CD8-positive, alpha-beta memory T cell (primary cell): ENCODE measurements around the gene ZDHHC7. TPM values are rescaled to one million over a fixed set of nuclear protein-coding genes. Genes with fewer than 3 reads are reported as not detected.
"Not testable (repeated sequence)": the region's sequence is repeated elsewhere in the genome, so short reads cannot be mapped to it uniquely, and the experiment has no call there.

ENCODE experiments used
- CTCF ChIA-PET: fragments of 350-600 bp; sonication (Branson Sonifier 250); formaldehyde crosslinking; loops from one replicate; lab custom pipeline; 2021; ENCODE audit warnings: antibody characterized with exemption; lab: Charles Lee
- POLR2A ChIA-PET: fragments of 350-600 bp; sonication (Branson Sonifier 250); formaldehyde crosslinking; loops from one replicate; lab custom pipeline; 2021; ENCODE audit warnings: antibody characterized with exemption; lab: Charles Lee
- DNase-seq, 5 donors: peaks; one replicate each; pipeline versions ENCODE4 v3.0.0 to v3.0.0-alpha.2; 2020 to 2022; ENCODE audit warnings: mixed read lengths in 1 of 5
- H3K27ac ChIP-seq: one replicate; pipeline ENCODE4 v1.7.0; 2013; ENCODE audit warnings: low read depth, mild to moderate bottlenecking, low read length, moderate library complexity
- H3K27me3 ChIP-seq: 2 replicates; pipeline ENCODE4 v1.7.0; 2013; ENCODE audit warnings: low read length, mild to moderate bottlenecking; ENCODE audit not compliant: insufficient read depth, poor library complexity, severe bottlenecking
- H3K36me3 ChIP-seq: 2 replicates; pipeline ENCODE4 v1.7.0; 2013; ENCODE audit warnings: mild to moderate bottlenecking, low read length, moderate library complexity; ENCODE audit not compliant: insufficient read depth
- H3K4me1 ChIP-seq: 2 replicates; pipeline ENCODE4 v1.7.0; 2013; ENCODE audit warnings: mild to moderate bottlenecking, low read length, moderate library complexity; ENCODE audit not compliant: insufficient read depth
- H3K4me3 ChIP-seq: 2 replicates; pipeline ENCODE4 v1.7.0; 2013; ENCODE audit warnings: mild to moderate bottlenecking, low read length
- H3K9me3 ChIP-seq: 2 replicates; pipeline ENCODE4 v1.7.0; 2013; ENCODE audit warnings: mild to moderate bottlenecking, low read length
- H3K27ac Mint-ChIP-seq, 8 donors: one replicate each; pipeline ENCODE4 v1.8.0; 2020 to 2021; ENCODE audit warnings: mixed read lengths in 8 of 8, mild to moderate bottlenecking in 6 of 8, inconsistent platforms in 3 of 8, moderate library complexity in 3 of 8
- H3K27me3 Mint-ChIP-seq, 2 donors: one replicate each; pipeline ENCODE4 v1.8.0; 2020 to 2021; ENCODE audit warnings: mixed read lengths in 2 of 2, mild to moderate bottlenecking in 1 of 2, moderate library complexity in 1 of 2
- H3K36me3 Mint-ChIP-seq, 3 donors: one replicate each; pipeline ENCODE4 v1.8.0; 2020 to 2021; ENCODE audit warnings: mixed read lengths in 3 of 3, inconsistent platforms in 1 of 3, mild to moderate bottlenecking in 1 of 3
- H3K4me1 Mint-ChIP-seq, 3 donors: one replicate each; pipeline ENCODE4 v1.8.0; 2020 to 2021; ENCODE audit warnings: mixed read lengths in 3 of 3, inconsistent platforms in 1 of 3, mild to moderate bottlenecking in 1 of 3
- H3K4me3 Mint-ChIP-seq, 7 donors: one replicate each; pipeline ENCODE4 v1.8.0; 2020 to 2021; ENCODE audit warnings: mixed read lengths in 7 of 7, mild to moderate bottlenecking in 6 of 7, moderate library complexity in 4 of 7, inconsistent platforms in 2 of 7
- H3K9me3 Mint-ChIP-seq, 5 donors: one replicate each; pipeline ENCODE4 v1.8.0; 2020 to 2022; ENCODE audit warnings: mixed read lengths in 5 of 5, mild to moderate bottlenecking in 3 of 5, moderate library complexity in 2 of 5, inconsistent platforms in 1 of 5
- polyA plus RNA-seq: library from polyadenylated mRNA; unstranded; fragments of 300-500 nt; fragmentation: Illumina TruSeq; gene quantifications from one replicate; pipeline ENCODE4 v1.2.3, GENCODE V29; 2021
- total RNA-seq, 2 experiments: library from RNA; stranded (reverse); gene quantifications; one replicate each; pipeline ENCODE4 v1.2.3, GENCODE V29; 2021

ZDHHC7 gene
- total and polyA plus RNA-seq, 3 experiments from 2014 or later, result 31.6 to 45.7 (median 32.6) TPM

GRCh38 chr16:85054948-85055492 is 43.7 kb upstream of the ZDHHC7 start:
- Mint-ChIP-seq H3K36me3 (peaks cover 0 to 1% (median 0%) of the 10 kb centered on the region in 3 donors), H3K4me1 (peaks cover 37 to 51% (median 41%) of the 10 kb centered on the region in 3 donors), H3K9me3 (no peaks in the 10 kb centered on the region), H3K4me3 (peak overlapping the region; percentile 33 to 73 (median 67)), H3K27me3 (no peaks in the 10 kb centered on the region), H3K27ac (peak overlapping the region; percentile 48 to 97 (median 86))
- H3K4me3 ChIP-seq, result peak overlapping the region; percentile 50
- peak overlapping the region; percentile 62 for H3K27ac ChIP-seq
- DNase-seq, result peak in 1 of 5 donors; percentile 25
- ChIA-PET POLR2A (interaction anchor here (0.7 to 1.9 kb wide), 4 partner anchors 24 to 43 kb away, joined by 3 to 10 read pairs (median 5); partner anchors contain the start of genes KIAA0513 and ZDHHC7), CTCF (interaction anchor here (0.9 to 4.0 kb wide), 8 partner anchors 8 to 84 kb away, joined by 3 to 22 read pairs (median 6); partner anchors contain the start of gene KIAA0513)
- peaks cover 39% of the 10 kb centered on the region for H3K4me1 ChIP-seq
- no peaks in the 10 kb centered on the region for H3K36me3 ChIP-seq
- no peaks in the 10 kb centered on the region for H3K9me3 ChIP-seq
- H3K27me3 ChIP-seq, result no peaks in the 10 kb centered on the region

- H3K4me1 ChIP-seq, result peaks cover 39% of the 10 kb centered on the region
- not testable (repeated sequence) for H3K9me3 ChIP-seq, H3K36me3 ChIP-seq, H3K9me3 Mint-ChIP-seq, H3K4me3 ChIP-seq, H3K27ac ChIP-seq, H3K27me3 Mint-ChIP-seq, H3K27me3 ChIP-seq, H3K36me3 Mint-ChIP-seq, DNase-seq, H3K4me3 Mint-ChIP-seq
- Mint-ChIP-seq H3K4me1 (peaks cover 38 to 51% (median 41%) of the 10 kb centered on the region in 3 donors), H3K27ac (peak overlapping the region in 5 of 8 donors; percentile 74 to 97 (median 87))
- POLR2A ChIA-PET, result interaction anchor here (0.6 to 1.9 kb wide), 2 partner anchors 26 to 44 kb away, joined by 3 to 10 read pairs; partner anchors contain the start of gene KIAA0513
- CTCF ChIA-PET, result interaction anchor here (1.9 to 4.0 kb wide), 3 partner anchors 26 to 33 kb away, joined by 8 to 22 read pairs (median 9); partner anchors contain the start of gene KIAA0513
Observed at GRCh38 chr16:85054321-85054720, 43.0 kb upstream of the ZDHHC7 start.

GRCh38 chr16:85052536-85052935 is 41.2 kb upstream of the ZDHHC7 start:
- H3K4me1 Mint-ChIP-seq, result peaks cover 32 to 41% (median 38%) of the 10 kb centered on the region in 3 donors
- Histone ChIP-seq H3K9me3 (no peaks in the 10 kb centered on the region), H3K36me3 (no peaks in the 10 kb centered on the region), H3K27ac (no peak overlapping the region), H3K4me1 (peaks cover 31% of the 10 kb centered on the region), H3K4me3 (no peak overlapping the region), H3K27me3 (no peaks in the 10 kb centered on the region)
- CTCF ChIA-PET, result no interaction called here
- H3K9me3 Mint-ChIP-seq, result no peaks in the 10 kb centered on the region
- DNase-seq, result no peak
- H3K36me3 Mint-ChIP-seq, result peaks cover 0 to 4% (median 1%) of the 10 kb centered on the region in 3 donors
- H3K4me3 Mint-ChIP-seq, result no peak overlapping the region
- no peaks in the 10 kb centered on the region for H3K27me3 Mint-ChIP-seq
- peak overlapping the region in 1 of 8 donors; percentile 22 for H3K27ac Mint-ChIP-seq
- POLR2A ChIA-PET, result no interaction called here

DNA sequence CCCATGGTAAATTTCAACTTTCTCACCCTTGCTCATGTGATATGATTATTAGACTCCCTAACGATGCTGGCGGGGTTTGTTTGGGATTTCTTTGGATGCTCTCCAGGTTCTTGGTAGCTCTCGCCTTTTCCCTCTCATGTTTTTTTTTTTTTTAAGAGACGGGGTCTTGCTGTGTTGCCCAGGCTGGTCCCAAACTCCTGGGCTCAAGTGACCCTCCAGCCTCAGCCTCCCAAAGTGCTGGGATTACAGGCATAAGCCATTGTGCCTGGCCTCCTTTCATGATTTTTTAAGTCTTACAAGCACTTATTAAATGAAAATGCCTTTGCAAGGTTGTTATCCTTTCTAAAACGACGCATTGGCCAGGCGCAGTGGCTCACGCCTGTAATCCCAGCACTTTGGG is 40.3 kb upstream of the ZDHHC7 start:
- H3K4me1 Mint-ChIP-seq, result peaks cover 24 to 37% (median 34%) of the 10 kb centered on the region in 3 donors
- no peaks in the 10 kb centered on the region for H3K9me3 ChIP-seq
- no peaks in the 10 kb centered on the region for H3K9me3 Mint-ChIP-seq
- no peak overlapping the region for H3K4me3 Mint-ChIP-seq
- peaks cover 24% of the 10 kb centered on the region for H3K4me1 ChIP-seq
- no peak for DNase-seq
- CTCF ChIA-PET, result no interaction called here
- H3K27me3 ChIP-seq, result no peaks in the 10 kb centered on the region
- H3K36me3 Mint-ChIP-seq, result peaks cover 0 to 5% (median 1%) of the 10 kb centered on the region in 3 donors
- POLR2A ChIA-PET, result no interaction called here
- H3K36me3 ChIP-seq, result no peaks in the 10 kb centered on the region
- no peaks in the 10 kb centered on the region for H3K27me3 Mint-ChIP-seq
- peak overlapping the region; percentile 84 for H3K27ac ChIP-seq
- no peak overlapping the region for H3K4me3 ChIP-seq
- H3K27ac Mint-ChIP-seq, result peak overlapping the region in 1 of 8 donors; percentile 19

- Mint-ChIP-seq H3K4me3 (no peak overlapping the region), H3K36me3 (peaks cover 0 to 9% (median 4%) of the 10 kb centered on the region in 3 donors), H3K27me3 (no peaks in the 10 kb centered on the region), H3K27ac (peak overlapping the region in 2 of 8 donors; percentile 1 to 15), H3K4me1 (peaks cover 20 to 37% (median 34%) of the 10 kb centered on the region in 3 donors), H3K9me3 (no peaks in the 10 kb centered on the region)
- H3K4me1 ChIP-seq, result peaks cover 19% of the 10 kb centered on the region
- H3K27me3 ChIP-seq, result no peaks in the 10 kb centered on the region
- POLR2A ChIA-PET, result no interaction called here
- H3K36me3 ChIP-seq, result no peaks in the 10 kb centered on the region
- CTCF ChIA-PET, result no interaction called here
- DNase-seq, result no peak
- H3K9me3 ChIP-seq, result no peaks in the 10 kb centered on the region
- H3K4me3 ChIP-seq, result no peak overlapping the region
- peak overlapping the region; percentile 84 for H3K27ac ChIP-seq
Observed at GRCh38 chr16:85051067-85051581, 39.8 kb upstream of the ZDHHC7 start.

GRCh38 chr16:85049706-85050305 is 38.5 kb upstream of the ZDHHC7 start:
- H3K27me3 ChIP-seq, result no peaks in the 10 kb centered on the region
- Mint-ChIP-seq H3K27me3 (no peaks in the 10 kb centered on the region), H3K27ac (peak overlapping the region in 1 of 8 donors; percentile 56), H3K4me1 (peaks cover 10 to 27% (median 24%) of the 10 kb centered on the region in 3 donors), H3K36me3 (peaks cover 0 to 9% (median 8%) of the 10 kb centered on the region in 3 donors), H3K9me3 (no peaks in the 10 kb centered on the region), H3K4me3 (no peak overlapping the region)
- no peaks in the 10 kb centered on the region for H3K36me3 ChIP-seq
- H3K27ac ChIP-seq, result peak overlapping the region; percentile 16
- no peaks in the 10 kb centered on the region for H3K9me3 ChIP-seq
- POLR2A ChIA-PET, result no interaction called here
- H3K4me1 ChIP-seq, result peaks cover 9% of the 10 kb centered on the region
- CTCF ChIA-PET, result no interaction called here
- DNase-seq, result no peak
- H3K4me3 ChIP-seq, result no peak overlapping the region

DNA sequence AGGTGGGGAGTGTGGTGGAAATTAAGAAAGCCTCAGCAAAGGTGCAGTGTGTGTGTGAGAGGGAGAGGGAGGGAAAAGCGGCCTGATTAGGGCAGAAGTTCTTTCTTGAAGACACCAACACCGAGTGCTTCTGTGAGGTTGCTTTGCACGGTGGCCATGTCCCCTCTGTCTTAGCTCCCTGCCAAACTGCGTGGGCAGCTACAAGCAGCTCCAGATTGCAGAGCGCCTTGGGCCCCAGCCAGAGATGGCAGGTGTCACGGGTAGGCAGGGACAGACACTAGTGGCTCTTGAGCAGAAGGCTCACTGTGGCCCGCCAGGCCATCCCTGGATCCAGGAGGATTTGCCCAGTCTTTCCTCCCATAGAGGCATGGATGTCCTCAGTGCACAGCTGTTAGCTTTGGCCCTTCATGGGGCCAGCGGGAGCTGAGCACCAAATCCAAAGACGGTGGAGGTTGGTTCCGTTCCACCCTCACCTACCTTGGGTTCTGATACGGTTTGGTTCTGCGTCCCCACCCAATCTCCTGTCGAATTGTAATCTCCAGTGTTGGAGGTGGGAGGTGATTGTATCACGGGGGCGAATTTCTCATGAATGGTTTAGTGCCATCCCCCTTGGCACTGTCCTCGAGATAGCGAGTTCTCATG is 37.7 kb upstream of the ZDHHC7 start:
- H3K27me3 Mint-ChIP-seq, result no peaks in the 10 kb centered on the region
- H3K27ac Mint-ChIP-seq, result peak overlapping the region in 2 of 8 donors; percentile 0 to 56
- no peak for DNase-seq
- no peaks in the 10 kb centered on the region for H3K27me3 ChIP-seq
- ChIA-PET POLR2A (no interaction called here), CTCF (no interaction called here)
- H3K27ac ChIP-seq, result peak overlapping the region; percentile 94
- no peaks in the 10 kb centered on the region for H3K9me3 Mint-ChIP-seq
- peaks cover 4% of the 10 kb centered on the region for H3K4me1 ChIP-seq
- H3K36me3 ChIP-seq, result no peaks in the 10 kb centered on the region
- peak overlapping the region; percentile 15 for H3K4me3 ChIP-seq
- H3K9me3 ChIP-seq, result no peaks in the 10 kb centered on the region
- peaks cover 7 to 23% (median 20%) of the 10 kb centered on the region in 3 donors for H3K4me1 Mint-ChIP-seq
- H3K4me3 Mint-ChIP-seq, result no peak overlapping the region
- H3K36me3 Mint-ChIP-seq, result peaks cover 0 to 11% (median 10%) of the 10 kb centered on the region in 3 donors
